OCI-LY3 (cell line): ENCODE measurements around the gene GRID1.

Experiments
- H2AFZ ChIP-seq: fragments of 200-600, 300-600 bp; shearing (Covaris generic); 2 replicates; pipeline ENCODE4 v1.6.0; 2014; ENCODE audit warnings: antibody characterized with exemption, low read depth, low read length
- H3K27ac ChIP-seq: fragments of 200-600, 300-600 bp; sonication (generic); 2 replicates; pipeline ENCODE4 v1.5.1; 2014; ENCODE audit warnings: mild to moderate bottlenecking, low read length, moderate library complexity, mixed read lengths
- H3K27me3 ChIP-seq: fragments of 200-600, 300-600 bp; sonication (generic); 2 replicates; pipeline ENCODE4 v1.6.1; 2014; ENCODE audit warnings: low read depth, low read length, mixed read lengths
- H3K36me3 ChIP-seq: fragments of 200-600, 300-600 bp; sonication (generic); replicated peaks from 2 replicates; pipeline ENCODE3; 2014; ENCODE audit warnings: low read depth, low read length, mixed read lengths
- H3K4me1 ChIP-seq: fragments of 300-600, 200-600 bp; sonication (generic); 2 replicates; pipeline ENCODE4 v1.6.1; 2014; ENCODE audit warnings: low read length, mixed read lengths
- H3K4me2 ChIP-seq: fragments of 200-600, 300-600 bp; sonication (generic); 2 replicates; pipeline ENCODE4 v1.6.1; 2014; ENCODE audit warnings: low read length, mixed read lengths
- H3K4me3 ChIP-seq: fragments of 300-600, 200-600 bp; sonication (generic); 2 replicates; pipeline ENCODE4 v1.5.1; 2014; ENCODE audit warnings: antibody characterized with exemption, mild to moderate bottlenecking, low read length, moderate library complexity
- H3K79me2 ChIP-seq: fragments of 300-600, 200-600 bp; shearing (Covaris generic); 2 replicates; pipeline ENCODE4 v1.6.1; 2014; ENCODE audit warnings: mild to moderate bottlenecking, low read length, mixed read lengths
- H3K9ac ChIP-seq: fragments of 300-600, 200-600 bp; shearing (Covaris generic); 2 replicates; pipeline ENCODE4 v1.6.0; 2014; ENCODE audit warnings: mild to moderate bottlenecking, low read length, moderate library complexity
- H3K9me3 ChIP-seq: fragments of 200-600, 300-600 bp; shearing (Covaris generic); 2 replicates; pipeline ENCODE4 v1.6.1; 2014; ENCODE audit warnings: low read length, mixed read lengths; ENCODE audit not compliant: insufficient read depth
- H4K20me1 ChIP-seq: fragments of 200-600, 300-600 bp; sonication (generic); 2 replicates; pipeline ENCODE4 v1.6.1; 2016; ENCODE audit warnings: low read length, mixed read lengths; ENCODE audit not compliant: insufficient read depth
- EZH2phosphoT487 ChIP-seq: fragments of 200-600 bp; shearing (Covaris generic); IDR thresholded peaks from 2 replicates; pipeline ENCODE4 v1.6.1; 2018; ENCODE audit warnings: antibody characterized with exemption, mixed run types, low read depth
- TF ChIP-seq, protein P1 (sequence below): fragments of 200-600, 300-600 bp; sonication (generic); IDR thresholded peaks from 2 replicates; pipeline ENCODE4 v1.5.1; 2014; ENCODE audit warnings: antibody characterized with exemption, low read length, low read depth

Gene GRID1

DNA sequence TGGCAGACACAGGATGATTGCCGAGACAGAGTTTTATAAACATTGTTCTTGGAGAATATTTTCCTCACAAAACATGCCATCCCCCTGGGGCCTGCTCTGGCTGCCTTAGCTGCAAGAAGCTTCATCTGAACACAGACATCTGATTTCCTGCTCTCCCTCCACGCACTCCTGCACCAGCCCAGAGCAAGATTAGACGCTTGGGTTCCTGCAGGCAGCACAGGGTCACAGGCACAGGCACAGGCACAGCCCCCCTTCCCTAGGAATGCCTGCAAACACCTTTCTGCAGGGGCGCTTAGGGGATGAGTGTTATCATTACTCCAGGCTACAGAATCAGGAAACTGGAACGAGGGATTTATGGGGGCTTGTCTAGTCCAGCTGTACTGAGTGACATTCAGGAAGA is 450.3 kb downstream of the GRID1 start:
- Histone ChIP-seq H3K79me2 (no peaks in the 10 kb centered on the region), H3K9me3 (no peaks in the 10 kb centered on the region), H3K4me2 (no peak overlapping the region), H4K20me1 (no peaks in the 10 kb centered on the region), H3K9ac (no peak overlapping the region), H2AFZ (no peak overlapping the region), H3K27ac (no peak overlapping the region), H3K36me3 (no peaks in the 10 kb centered on the region), H3K27me3 (no peaks in the 10 kb centered on the region; the same call in 1 of the 2 replicates), H3K4me1 (no peaks in the 10 kb centered on the region), H3K4me3 (no peak overlapping the region)
- no peak for TF ChIP-seq EZH2phosphoT487
- TF ChIP-seq, protein P1, sequence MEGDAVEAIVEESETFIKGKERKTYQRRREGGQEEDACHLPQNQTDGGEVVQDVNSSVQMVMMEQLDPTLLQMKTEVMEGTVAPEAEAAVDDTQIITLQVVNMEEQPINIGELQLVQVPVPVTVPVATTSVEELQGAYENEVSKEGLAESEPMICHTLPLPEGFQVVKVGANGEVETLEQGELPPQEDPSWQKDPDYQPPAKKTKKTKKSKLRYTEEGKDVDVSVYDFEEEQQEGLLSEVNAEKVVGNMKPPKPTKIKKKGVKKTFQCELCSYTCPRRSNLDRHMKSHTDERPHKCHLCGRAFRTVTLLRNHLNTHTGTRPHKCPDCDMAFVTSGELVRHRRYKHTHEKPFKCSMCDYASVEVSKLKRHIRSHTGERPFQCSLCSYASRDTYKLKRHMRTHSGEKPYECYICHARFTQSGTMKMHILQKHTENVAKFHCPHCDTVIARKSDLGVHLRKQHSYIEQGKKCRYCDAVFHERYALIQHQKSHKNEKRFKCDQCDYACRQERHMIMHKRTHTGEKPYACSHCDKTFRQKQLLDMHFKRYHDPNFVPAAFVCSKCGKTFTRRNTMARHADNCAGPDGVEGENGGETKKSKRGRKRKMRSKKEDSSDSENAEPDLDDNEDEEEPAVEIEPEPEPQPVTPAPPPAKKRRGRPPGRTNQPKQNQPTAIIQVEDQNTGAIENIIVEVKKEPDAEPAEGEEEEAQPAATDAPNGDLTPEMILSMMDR: no peak

DNA sequence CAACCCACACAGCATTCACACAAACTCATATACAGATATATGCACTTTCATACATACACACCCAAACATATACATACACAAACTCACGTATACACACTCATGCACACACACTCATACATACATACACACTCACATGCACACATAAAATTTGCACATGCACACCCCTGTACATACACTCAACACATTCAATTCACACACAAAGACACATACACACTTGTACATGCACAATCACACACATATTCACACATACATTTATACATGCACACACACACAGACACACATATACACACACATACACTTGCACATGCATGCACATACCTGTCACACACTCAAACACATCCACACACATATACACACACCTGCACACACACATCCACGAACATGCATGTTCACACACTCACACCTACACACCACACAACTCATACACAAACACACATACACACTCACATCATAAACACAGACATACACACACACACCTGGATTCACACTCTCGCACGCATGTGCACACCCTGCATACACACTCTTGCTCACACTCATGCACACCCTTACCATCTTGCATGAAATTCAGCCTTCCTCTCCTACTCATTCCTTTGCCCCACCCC is 451.2 kb downstream of the GRID1 start:
- Histone ChIP-seq H3K27me3 (no peaks in the 10 kb centered on the region), H3K79me2 (no peaks in the 10 kb centered on the region), H3K9me3 (no peaks in the 10 kb centered on the region), H4K20me1 (no peaks in the 10 kb centered on the region), H3K36me3 (no peaks in the 10 kb centered on the region), H2AFZ (no peak overlapping the region), H3K27ac (no peak overlapping the region), H3K4me3 (no peak overlapping the region), H3K9ac (no peak overlapping the region), H3K4me2 (no peak overlapping the region), H3K4me1 (no peaks in the 10 kb centered on the region)
- no peak for TF ChIP-seq EZH2phosphoT487
- TF ChIP-seq, protein P1: no peak

DNA sequence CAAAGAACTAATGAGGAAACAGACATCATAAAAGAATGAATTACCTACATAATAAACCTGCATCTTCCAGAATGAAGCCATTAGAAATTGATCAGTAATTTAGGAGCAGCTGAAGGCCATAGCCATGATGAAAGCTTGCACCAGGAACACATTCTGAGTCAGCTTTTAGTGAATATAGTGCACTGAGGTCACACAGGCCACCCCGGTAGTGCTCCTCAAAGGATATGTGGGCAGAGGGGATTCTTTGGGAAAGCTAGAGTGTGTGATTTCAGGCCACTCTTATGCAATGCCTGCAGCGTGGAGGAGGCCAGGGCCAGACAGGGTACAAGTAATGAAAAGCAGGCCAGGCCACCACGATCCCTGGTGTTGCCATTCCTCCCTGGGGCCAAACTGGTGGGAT is 451.9 kb downstream of the GRID1 start:
- Histone ChIP-seq H3K4me3 (no peak overlapping the region), H3K9ac (no peak overlapping the region), H3K36me3 (no peaks in the 10 kb centered on the region), H3K27me3 (no peaks in the 10 kb centered on the region), H2AFZ (no peak overlapping the region), H3K4me2 (no peak overlapping the region), H4K20me1 (no peaks in the 10 kb centered on the region), H3K79me2 (no peaks in the 10 kb centered on the region), H3K9me3 (no peaks in the 10 kb centered on the region), H3K4me1 (no peaks in the 10 kb centered on the region), H3K27ac (no peak overlapping the region)
- TF ChIP-seq EZH2phosphoT487: no peak
- TF ChIP-seq, protein P1: no peak

DNA sequence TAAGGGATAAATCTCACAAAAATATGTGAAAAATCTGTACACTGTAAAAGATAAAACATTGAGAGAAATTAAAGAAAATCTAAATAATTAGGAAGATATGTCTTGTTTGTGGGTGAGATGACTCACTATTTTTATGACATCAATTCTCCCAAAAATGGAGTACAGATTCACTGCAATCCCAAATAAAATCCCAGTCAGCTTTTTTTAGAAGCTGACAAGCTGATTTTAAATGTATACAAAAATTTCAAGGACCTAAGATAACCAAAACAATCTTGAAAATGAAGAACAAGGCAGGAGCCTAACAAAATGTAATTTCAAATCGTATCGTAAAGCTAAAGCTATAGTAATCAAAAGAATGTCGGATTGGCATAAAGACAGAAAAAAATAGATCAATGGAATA is 458.1 kb downstream of the GRID1 start:
- TF ChIP-seq, protein P1: no peak
- no peak for TF ChIP-seq EZH2phosphoT487
- H3K27me3 ChIP-seq: no peaks in the 10 kb centered on the region; the same call in 1 of the 2 replicates

More for the DNA sequence above, 458.1 kb downstream of the GRID1 start:
- no peak overlapping the region for H2AFZ ChIP-seq
- H4K20me1 ChIP-seq: no peaks in the 10 kb centered on the region
- H3K36me3 ChIP-seq: no peaks in the 10 kb centered on the region
- no peaks in the 10 kb centered on the region for H3K9me3 ChIP-seq
- no peak overlapping the region for H3K9ac ChIP-seq
- no peak overlapping the region for H3K4me3 ChIP-seq
- H3K4me2 ChIP-seq: no peak overlapping the region
- H3K4me1 ChIP-seq: no peaks in the 10 kb centered on the region
- H3K79me2 ChIP-seq: no peaks in the 10 kb centered on the region
- no peak overlapping the region for H3K27ac ChIP-seq
